IMR-90 (cell line): ENCODE results near the gene SQSTM1. TPM values are rescaled to one million over a fixed set of nuclear protein-coding genes. Genes with fewer than 3 reads are reported as not detected.
A peak's percentile ranks its signal among the peaks of the same experiment; 100 is the strongest.

ENCODE experiments used
- ATAC-seq: fragments of 200-7000 bp; cut with Tn5 transposase; 2 replicates; pipeline ENCODE4 v1.9.1; 2020; ENCODE audit warnings: low read depth, mild to moderate bottlenecking, moderate library complexity
- BruUV-seq: library from RNA; stranded (reverse); fragments of 400-500 nt; replicated peaks from 2 replicates; lab custom pipeline; 2021; lab: Mats Ljungman, UMichigan
- CTCF ChIA-PET: fragments of 300-600 bp; formaldehyde crosslinking; extraction: SDS; loops from one replicate; lab custom pipeline; 2021; ENCODE audit warnings: antibody characterized with exemption; lab: Yijun Ruan, JAX
- POLR2A ChIA-PET: fragments of 300-600 bp; sonication (Branson Sonifier 250); formaldehyde crosslinking; loops from one replicate; lab custom pipeline; 2022; ENCODE audit warnings: antibody characterized with exemption; ENCODE audit not compliant: unreplicated experiment; lab: Charles Lee
- DNase-seq: peaks from one replicate; pipeline ENCODE4 v3.0.0; 2013
- H2AFZ ChIP-seq: replicated peaks from 2 replicates; pipeline ENCODE3; 2013; ENCODE audit warnings: low read length, mild to moderate bottlenecking; ENCODE audit not compliant: poor library complexity
- H2AK5ac ChIP-seq: 2 replicates; pipeline ENCODE4 v1.6.1; 2013; ENCODE audit warnings: low read depth, low read length, inconsistent platforms
- H2AK9ac ChIP-seq: replicated peaks from 2 replicates; pipeline ENCODE3; 2013; ENCODE audit warnings: mild to moderate bottlenecking, low read depth, low read length, moderate library complexity; ENCODE audit not compliant: poor library complexity
- H2BK120ac ChIP-seq: 2 replicates; pipeline ENCODE4 v1.6.1; 2013; ENCODE audit warnings: low read depth, low read length, inconsistent platforms
- H2BK15ac ChIP-seq: 3 replicates; pipeline ENCODE4 v1.6.1; 2013; ENCODE audit warnings: low read depth, low read length, inconsistent platforms
- H2BK20ac ChIP-seq: 2 replicates; pipeline ENCODE4 v1.6.1; 2013; ENCODE audit warnings: low read depth, mild to moderate bottlenecking, inconsistent platforms, low read length, moderate library complexity
- H2BK5ac ChIP-seq: 2 replicates; pipeline ENCODE4 v1.6.1; 2013; ENCODE audit warnings: mild to moderate bottlenecking, low read depth, low read length, inconsistent platforms; ENCODE audit not compliant: poor library complexity, severe bottlenecking
- H3K14ac ChIP-seq: replicated peaks from 2 replicates; pipeline ENCODE4 v1.6.1; 2013; ENCODE audit warnings: low read depth, low read length, inconsistent platforms
- H3K18ac ChIP-seq: 2 replicates; pipeline ENCODE4 v1.6.1; 2013; ENCODE audit warnings: low read depth, low read length, control low read depth
- H3K23ac ChIP-seq: 2 replicates; pipeline ENCODE4 v1.6.1; 2013; ENCODE audit warnings: low read depth, low read length, inconsistent platforms
- H3K27ac ChIP-seq: 2 replicates; pipeline ENCODE4 v1.5.1; 2013; ENCODE audit warnings: mild to moderate bottlenecking, control low read depth, low read length; ENCODE audit not compliant: insufficient read depth
- H3K27me3 ChIP-seq: 2 replicates; pipeline ENCODE4 v1.6.1; 2013; ENCODE audit warnings: low read length; ENCODE audit not compliant: control insufficient read depth, insufficient read depth
- H3K36me3 ChIP-seq: 2 replicates; pipeline ENCODE4 v1.6.1; 2013; ENCODE audit warnings: low read length, mixed read lengths; ENCODE audit not compliant: control insufficient read depth, insufficient read depth
- H3K4ac ChIP-seq: 2 replicates; pipeline ENCODE4 v1.6.1; 2013; ENCODE audit warnings: low read depth, low read length, inconsistent platforms
- H3K4me1 ChIP-seq: 2 replicates; pipeline ENCODE4 v1.6.1; 2013; ENCODE audit warnings: low read length, mixed read lengths; ENCODE audit not compliant: control insufficient read depth, insufficient read depth
- H3K4me2 ChIP-seq: 2 replicates; pipeline ENCODE4 v1.6.1; 2013; ENCODE audit warnings: low read depth, mild to moderate bottlenecking, control low read depth, low read length, moderate library complexity
- H3K4me3 ChIP-seq: 2 replicates; pipeline ENCODE4 v1.5.1; 2013; ENCODE audit warnings: low read depth, mild to moderate bottlenecking, control low read depth, low read length, moderate library complexity; ENCODE audit not compliant: insufficient read depth
- H3K56ac ChIP-seq: 2 replicates; pipeline ENCODE4 v1.6.1; 2013; ENCODE audit warnings: low read length, inconsistent platforms; ENCODE audit not compliant: insufficient read depth; ENCODE audit errors: extremely low read depth
- H3K79me1 ChIP-seq, 2 experiments: 2 replicates each; pipeline ENCODE4 v1.6.1; 2013; ENCODE audit warnings: low read length in 2 of 2, inconsistent platforms in 1 of 2, low read depth in 1 of 2
- H3K9ac ChIP-seq: 2 replicates; pipeline ENCODE4 v1.6.1; 2013; ENCODE audit warnings: low read depth, low read length, control low read depth
- H3K9me1 ChIP-seq: 2 replicates; pipeline ENCODE4 v1.6.1; 2013; ENCODE audit warnings: low read length, inconsistent platforms; ENCODE audit not compliant: insufficient read depth
- H3K9me3 ChIP-seq: 2 replicates; pipeline ENCODE4 v1.6.1; 2013; ENCODE audit warnings: low read length; ENCODE audit not compliant: control insufficient read depth, insufficient read depth
- H4K20me1 ChIP-seq: 2 replicates; pipeline ENCODE4 v1.6.1; 2013; ENCODE audit warnings: low read length, inconsistent platforms; ENCODE audit not compliant: insufficient read depth
- H4K5ac ChIP-seq: 2 replicates; pipeline ENCODE4 v1.6.1; 2013; ENCODE audit warnings: mild to moderate bottlenecking, low read depth, low read length, control low read depth
- H4K8ac ChIP-seq, 2 experiments: 2 replicates each; pipeline ENCODE4 v1.6.1; 2013; ENCODE audit warnings: low read depth in 2 of 2, low read length in 2 of 2, control low read depth in 1 of 2, inconsistent platforms in 1 of 2
- H4K91ac ChIP-seq: 2 replicates; pipeline ENCODE4 v1.6.1; 2013; ENCODE audit warnings: low read depth, low read length, inconsistent platforms; ENCODE audit not compliant: insufficient read depth
- MAFK ChIP-seq: IDR thresholded peaks from 2 replicates; pipeline ENCODE4 v1.6.1; 2012; ENCODE audit warnings: low read depth, low read length, improper control_type of control experiment
- MAZ ChIP-seq: IDR thresholded peaks from 2 replicates; pipeline ENCODE4 v1.6.1; 2012; ENCODE audit warnings: low read depth, mild to moderate bottlenecking, low read length, improper control_type of control experiment, moderate library complexity, borderline replicate concordance
- MXI1 ChIP-seq: IDR thresholded peaks from 2 replicates; pipeline ENCODE4 v1.6.1; 2012; ENCODE audit warnings: low read depth, mild to moderate bottlenecking, low read length, moderate library complexity, borderline replicate concordance
- NFE2L2 ChIP-seq: fragments of 150-350 bp; IDR thresholded peaks from 2 replicates; pipeline ENCODE4 v1.6.1; 2016; ENCODE audit warnings: low read depth, mild to moderate bottlenecking, low read length
- RAD21 ChIP-seq: IDR thresholded peaks from 2 replicates; pipeline ENCODE4 v1.6.1; 2012; ENCODE audit warnings: low read length, improper control_type of control experiment
- RCOR1 ChIP-seq: IDR thresholded peaks from 2 replicates; pipeline ENCODE4 v1.6.1; 2012; ENCODE audit warnings: mild to moderate bottlenecking, low read length, improper control_type of control experiment; ENCODE audit not compliant: insufficient replicate concordance
- RFX5 ChIP-seq: IDR thresholded peaks from 2 replicates; pipeline ENCODE4 v1.8.0; 2012; ENCODE audit warnings: low read depth, mild to moderate bottlenecking, low read length, moderate library complexity
- WGBS, 2 experiments: methylation state at CpG; one replicate each; pipeline versions ENCODE4 v1.1.5 to v1.1.7; 2013; ENCODE audit warnings: missing lambda C conversion rate in 2 of 2; ENCODE audit not compliant: insufficient read length in 1 of 2; ENCODE audit errors: extremely low coverage in 2 of 2; 5-methylcytosine and 5-hydroxymethylcytosine counted together
- dilution Hi-C: fragments of 300-500 bp; cut with HindIII; formaldehyde crosslinking; loops from one replicate; pipeline ENCODE4 v1.14.3; 2018; ENCODE audit warnings: low sequenced_read_pairs; ENCODE audit not compliant: unreplicated experiment
- in situ Hi-C: fragments of 300-500 bp; cut with MboI; formaldehyde crosslinking; loops from 3 replicates; pipeline ENCODE4 v1.14.3; 2019; ENCODE audit warnings: low sequenced_read_pairs, inconsistent platforms, mixed read lengths
- intact Hi-C: fragments of 100-400 bp; cut with micrococcal nuclease; formaldehyde crosslinking; loops from 2 replicates; pipeline ENCODE4 v1.10.0; 2022
- polyA plus RNA-seq, 3 experiments: library from polyadenylated mRNA; depleted of rRNA; stranded (reverse); fragments of >200 nt; gene quantifications; 2 replicates each; pipeline ENCODE4 v1.2.3, GENCODE V29; 2012; ENCODE audit warnings: low replicate concordance in 1 of 3
- total RNA-seq: library from RNA; depleted of rRNA; stranded (reverse); fragments of >200 nt; gene quantifications from 2 replicates; pipeline ENCODE4 v1.2.3, GENCODE V29; 2012
- TF ChIP-seq, protein P1 (sequence below): fragments of 150-350 bp; IDR thresholded peaks from 2 replicates; pipeline ENCODE4 v1.6.1; 2017; ENCODE audit warnings: mild to moderate bottlenecking, antibody characterized with exemption, low read length, low read depth

Gene SQSTM1
- total and polyA plus RNA-seq, 2 of the 4 experiments (the other 2 are of a cell fraction), result 152 to 184 TPM

DNA sequence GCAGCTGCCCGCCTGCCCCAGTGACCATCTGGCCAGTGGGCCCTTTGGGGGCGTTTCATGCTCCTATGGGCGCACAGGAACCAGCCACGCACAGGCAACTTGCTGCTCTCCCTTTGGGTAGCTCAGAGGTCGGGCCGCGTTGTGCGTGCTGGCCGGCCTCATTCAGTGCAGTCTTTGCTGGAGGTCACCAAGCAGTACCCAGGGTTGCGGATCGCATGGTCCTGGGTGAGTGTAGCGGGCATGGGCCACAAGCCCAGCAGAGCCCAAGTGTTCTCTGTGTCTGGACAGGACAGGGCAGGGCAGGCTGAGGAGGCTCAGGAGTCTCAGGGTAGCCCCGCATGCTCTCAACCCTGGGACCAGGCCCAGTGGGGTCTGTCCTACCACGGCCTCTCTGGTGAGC is 47.8 kb downstream of the SQSTM1 start:
- Histone ChIP-seq H3K9ac (no peak overlapping the region), H2BK20ac (no peak overlapping the region), H3K14ac (no peak overlapping the region), H4K8ac (no peak overlapping the region), H3K4me1 (no peaks in the 10 kb centered on the region), H2BK5ac (no peak overlapping the region), H2BK120ac (no peak overlapping the region), H3K27me3 (no peaks in the 10 kb centered on the region), H4K20me1 (no peaks in the 10 kb centered on the region), H2AFZ (no peak overlapping the region), H2BK15ac (no peak overlapping the region), H3K4me2 (no peak overlapping the region), H2AK9ac (peak overlapping the region; percentile 24), H3K4me3 (no peak overlapping the region), H3K56ac (no peak overlapping the region), H3K4ac (no peak overlapping the region), H3K79me1 (no peaks in the 10 kb centered on the region; a peak in 1 of 4 replicates), H3K27ac (no peak overlapping the region), H3K23ac (no peak overlapping the region), H2AK5ac (no peak overlapping the region), H4K5ac (no peak overlapping the region), H3K18ac (no peak overlapping the region), H3K36me3 (peaks cover 74% of the 10 kb centered on the region), H3K9me3 (no peaks in the 10 kb centered on the region), H3K9me1 (peaks cover 4% of the 10 kb centered on the region; the same call in 1 of the 2 replicates), H4K91ac (no peak overlapping the region)
- POLR2A ChIA-PET, result no interaction called here
- WGBS, 2 experiments, result 95% methylated on average over 8 of the region's 14 CpGs; no CpG with 5 or more reads in 1 of the 2 experiments
- ATAC-seq, result no peak
- in situ Hi-C loops (no loop called here), dilution Hi-C loops (no loop called here), intact Hi-C loops (no loop called here)
- no peak for TF ChIP-seq NFE2L2
- no peak for TF ChIP-seq RFX5
- TF ChIP-seq MAFK, result no peak
- no peak for TF ChIP-seq MAZ
- no peak for TF ChIP-seq MXI1
- TF ChIP-seq, protein P1, sequence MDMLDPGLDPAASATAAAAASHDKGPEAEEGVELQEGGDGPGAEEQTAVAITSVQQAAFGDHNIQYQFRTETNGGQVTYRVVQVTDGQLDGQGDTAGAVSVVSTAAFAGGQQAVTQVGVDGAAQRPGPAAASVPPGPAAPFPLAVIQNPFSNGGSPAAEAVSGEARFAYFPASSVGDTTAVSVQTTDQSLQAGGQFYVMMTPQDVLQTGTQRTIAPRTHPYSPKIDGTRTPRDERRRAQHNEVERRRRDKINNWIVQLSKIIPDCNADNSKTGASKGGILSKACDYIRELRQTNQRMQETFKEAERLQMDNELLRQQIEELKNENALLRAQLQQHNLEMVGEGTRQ, result no peak
- TF ChIP-seq RCOR1, result no peak
- no peak for TF ChIP-seq RAD21
- CTCF ChIA-PET, result interaction anchor here (0.5 kb wide), 1 partner anchor 254 kb away, joined by 4 read pairs; no protein-coding TSS in a partner anchor
- BruUV-seq, result no TSS peak
- DNase-seq, result no peak
